K562 (cell line): ENCODE data around the gene LTBP1. TPM values are rescaled to one million over a fixed set of nuclear protein-coding genes. Genes with fewer than 3 reads are reported as not detected.

Experiments used
- ATAC-seq: fragments of 200-7000 bp; cut with Tn5 transposase; 3 replicates; pipeline ENCODE4 v1.9.1; 2020; ENCODE audit warnings: moderate library complexity
- BruUV-seq: library from RNA; stranded (reverse); fragments of 400-500 nt; replicated peaks from 2 replicates; lab custom pipeline; 2021; lab: Mats Ljungman, UMichigan
- CTCF ChIA-PET: fragments of 300-600 bp; formaldehyde crosslinking; extraction: SDS; loops from one replicate; lab custom pipeline; 2021; ENCODE audit warnings: low intra/inter-chr PET ratio; lab: Yijun Ruan, JAX
- POLR2A ChIA-PET: fragments of 300-600, 350-650 bp; sonication (Branson Sonifier 250); formaldehyde crosslinking; extraction: SDS; loops from one replicate; lab custom pipeline; 2021; ENCODE audit warnings: antibody characterized with exemption, inconsistent platforms; lab: Yijun Ruan, JAX
- DNase-seq, 4 experiments: peaks; one replicate each; pipeline versions ENCODE4 v3.0.0 to v3.0.0-alpha.2; 2011 to 2018; ENCODE audit warnings: low spot score in 3 of 4, mixed read lengths in 3 of 4; ENCODE audit errors: extremely low read depth in 1 of 4
- FAIRE-seq: peaks from 2 replicates; lab custom pipeline; 2011; peaks lifted over from hg19 to GRCh38; lab: Jason Lieb, UNC
- H2AFZ ChIP-seq: 2 replicates; pipeline ENCODE4 v1.6.0; 2011; ENCODE audit warnings: low read depth, low read length, control low read depth, inconsistent platforms
- H3K27ac ChIP-seq: fragments of 200-600 bp; 3 replicates; pipeline ENCODE4 v1.8.0; 2011; ENCODE audit warnings: low read depth, mild to moderate bottlenecking, control low read depth, inconsistent platforms, low read length, moderate library complexity, mixed read lengths; ENCODE audit errors: extremely low read depth
- H3K27me3 ChIP-seq, 2 experiments: fragments of 300-600 bp in 1 of 2; 2 replicates in 1 of 2; 3 replicates in 1 of 2; pipeline versions ENCODE4 v1.6.0 to v1.8.0; 2011; ENCODE audit warnings: inconsistent platforms in 2 of 2, low read length in 2 of 2, mild to moderate bottlenecking in 1 of 2, mixed read lengths in 1 of 2, moderate library complexity in 1 of 2; ENCODE audit not compliant: control insufficient read depth in 2 of 2, insufficient read depth in 2 of 2
- H3K36me3 ChIP-seq: fragments of 300-600 bp; 3 replicates; pipeline ENCODE4 v1.8.0; 2011; ENCODE audit warnings: mild to moderate bottlenecking, low read length, inconsistent platforms; ENCODE audit not compliant: control insufficient read depth, insufficient read depth
- H3K4me1 ChIP-seq, 2 experiments: fragments of 200-600 bp in 1 of 2; replicated peaks in 1 of 2; 2 replicates in 1 of 2; 3 replicates in 1 of 2; pipeline versions ENCODE4 v1.5.1 to v1.8.0; 2011; ENCODE audit warnings: inconsistent platforms in 2 of 2, low read length in 2 of 2, mild to moderate bottlenecking in 1 of 2, mixed read lengths in 1 of 2, moderate library complexity in 1 of 2; ENCODE audit not compliant: control insufficient read depth in 2 of 2, insufficient read depth in 2 of 2
- H3K4me2 ChIP-seq: 2 replicates; pipeline ENCODE4 v1.6.1; 2011; ENCODE audit warnings: low read length, control low read depth, inconsistent platforms, mixed read lengths; ENCODE audit not compliant: insufficient read depth
- H3K4me3 ChIP-seq: fragments of 200-600 bp; sonication (generic), shearing (Covaris generic); 2 replicates; pipeline ENCODE4 v1.5.1; 2016; ENCODE audit warnings: control low read depth, inconsistent platforms
- H3K79me2 ChIP-seq: fragments of 200-600 bp; 3 replicates; pipeline ENCODE4 v1.8.0; 2011; ENCODE audit warnings: low read length, inconsistent platforms; ENCODE audit not compliant: control insufficient read depth, insufficient read depth
- H3K9ac ChIP-seq, 2 experiments: 2 replicates each; pipeline versions ENCODE4 v1.6.0 to v1.6.1; 2011; ENCODE audit warnings: low read depth in 2 of 2, low read length in 2 of 2, control low read depth in 1 of 2, inconsistent platforms in 1 of 2, mild to moderate bottlenecking in 1 of 2, mixed read lengths in 1 of 2; ENCODE audit not compliant: insufficient read depth in 1 of 2
- H3K9me1 ChIP-seq: one replicate; pipeline ENCODE4 v1.6.0; 2011; ENCODE audit warnings: inconsistent platforms, mild to moderate bottlenecking, low read length, moderate library complexity; ENCODE audit not compliant: control insufficient read depth, insufficient read depth
- H3K9me3 ChIP-seq: replicated peaks from 2 replicates; pipeline ENCODE4 v1.5.1; 2011; ENCODE audit warnings: low read depth, low read length, inconsistent platforms; ENCODE audit not compliant: control insufficient read depth, insufficient read depth
- H4K20me1 ChIP-seq: replicated peaks from 2 replicates; pipeline ENCODE4 v1.6.1; 2011; ENCODE audit warnings: low read length, inconsistent platforms, mixed read lengths; ENCODE audit not compliant: control insufficient read depth, insufficient read depth
- DLX4 ChIP-seq: fragments of 250-450 bp; sonication (Bioruptor Pico); IDR thresholded peaks from 2 replicates; pipeline ENCODE4 v1.6.1; 2021; ENCODE audit warnings: mild to moderate bottlenecking
- E2F5 ChIP-seq: sonication (generic); formaldehyde crosslinking; IDR thresholded peaks from 2 replicates; pipeline ENCODE4 v1.8.0; 2022; ENCODE audit warnings: mild to moderate bottlenecking, missing genetic modification reagents
- KLF16 ChIP-seq: IDR thresholded peaks from 2 replicates; pipeline ENCODE4 v1.6.1; 2016; ENCODE audit warnings: antibody characterized with exemption
- NRF1 ChIP-seq, 2 experiments: fragments of 450-650 bp; IDR thresholded peaks in 1 of 2; conservative IDR thresholded peaks in 1 of 2; 2 replicates each; pipeline ENCODE4 v1.6.1; 2014; ENCODE audit warnings: mild to moderate bottlenecking in 2 of 2
- PML ChIP-seq: IDR thresholded peaks from 2 replicates; pipeline ENCODE4 v1.6.1; 2012; ENCODE audit warnings: low read length, inconsistent platforms
- POLR3G ChIP-seq: IDR thresholded peaks from 2 replicates; pipeline ENCODE4 v1.6.1; 2011; ENCODE audit not compliant: insufficient read length, insufficient replicate concordance; ENCODE audit errors: extremely low read depth
- SAFB ChIP-seq: fragments of 200-400 bp; formaldehyde crosslinking; IDR thresholded peaks from 2 replicates; pipeline ENCODE4 v1.6.1; 2017; ENCODE audit warnings: low read depth, low read length, borderline replicate concordance
- SRF ChIP-seq, 2 experiments: fragments of 250-450, 450-650 bp in 1 of 2; sonication (Bioruptor Pico) in 1 of 2; sonication (generic) in 1 of 2; formaldehyde crosslinking; IDR thresholded peaks; 2 replicates each; pipeline versions ENCODE4 v1.5.0 to v1.5.1; 2020 to 2022; ENCODE audit warnings: mild to moderate bottlenecking in 1 of 2, missing genetic modification reagents in 1 of 2
- SRSF1 ChIP-seq: fragments of 200-400 bp; formaldehyde crosslinking; IDR thresholded peaks from 2 replicates; pipeline ENCODE4 v1.6.1; 2017; ENCODE audit warnings: mild to moderate bottlenecking, low read depth, low read length, moderate library complexity
- TEAD4 ChIP-seq, 2 experiments: sonication (generic) in 1 of 2; formaldehyde crosslinking in 1 of 2; IDR thresholded peaks; 2 replicates each; pipeline versions ENCODE4 v1.6.1 to v1.8.0; 2012 to 2022; ENCODE audit warnings: borderline replicate concordance in 1 of 2, inconsistent platforms in 1 of 2, low read length in 1 of 2, mild to moderate bottlenecking in 1 of 2, missing genetic modification reagents in 1 of 2
- ZBTB1 ChIP-seq: sonication (generic); formaldehyde crosslinking; IDR thresholded peaks from 2 replicates; pipeline ENCODE4 v1.8.1; 2023; ENCODE audit warnings: missing genetic modification reagents, low read depth, mild to moderate bottlenecking, borderline replicate concordance
- ZNF239 ChIP-seq: fragments of 250-450 bp; sonication (Bioruptor Pico); IDR thresholded peaks from 2 replicates; pipeline ENCODE4 v1.4.0; 2020; ENCODE audit warnings: mild to moderate bottlenecking
- ZNF766 ChIP-seq: fragments of 200-800 bp; sonication (Bioruptor generic); conservative IDR thresholded peaks from 2 replicates; pipeline ENCODE4 v1.6.1; 2016; ENCODE audit warnings: missing genetic modification characterization, missing compliant biosample characterization
- WGBS: fragments of 100-300 bp; shearing (Covaris generic); methylation state at CpG from one replicate; pipeline ENCODE4 v1.1.6; 2016; ENCODE audit warnings: low coverage, mixed read lengths; ENCODE audit not compliant: insufficient coverage; ENCODE audit errors: missing lambda C conversion rate; 5-methylcytosine and 5-hydroxymethylcytosine counted together
- in situ Hi-C: fragments of 300-500 bp; cut with MboI; formaldehyde crosslinking; loops from 4 replicates; pipeline ENCODE4 v1.15.0; 2018; ENCODE audit warnings: inconsistent platforms, mixed read lengths
- intact Hi-C: fragments of 100-400 bp; cut with micrococcal nuclease; formaldehyde crosslinking; loops from 2 replicates; pipeline ENCODE4 v1.14.2; 2022
- polyA plus RNA-seq, 8 experiments: library from polyadenylated mRNA; depleted of rRNA in 4 of 8; stranded (reverse) in 5 of 8; unstranded in 3 of 8; fragments of >200 nt; fragmentation: Nextera tagmentation in 2 of 8; fragmentation: Illumina TruSeq in 1 of 8; extraction: Ambion mirVana in 2 of 8; extraction: Trizol in 1 of 8; gene quantifications; 2 replicates each; pipeline versions ENCODE4 v1.2.1 to v1.2.3, GENCODE V29; 2011 to 2014; ENCODE audit warnings: inconsistent platforms in 1 of 8, missing spikeins in 1 of 8
- total RNA-seq, 7 experiments: library from RNA; depleted of rRNA in 6 of 7; stranded (reverse); fragments of >200 nt in 6 of 7; fragmentation: Illumina TruSeq in 2 of 7; extraction: Trizol in 2 of 7; gene quantifications; 2 replicates each; pipeline versions ENCODE4 v1.2.1 to v1.2.3, GENCODE V29; 2011 to 2021; ENCODE audit warnings: low replicate concordance in 1 of 7

The LTBP1 gene
- total and polyA plus RNA-seq, 9 of the 15 experiments (the other 6 are each of a cell fraction or from before 2014, with no cell fraction given), result 3.6 to 16.4 (median 8.5) TPM

- Histone ChIP-seq H3K4me2 (no peak overlapping the region), H3K79me2 (no peaks in the 10 kb centered on the region), H3K9me3 (no peaks in the 10 kb centered on the region), H2AFZ (no peak overlapping the region), H3K9ac (no peak overlapping the region), H3K27ac (no peak overlapping the region), H3K36me3 (no peaks in the 10 kb centered on the region), H3K4me1 (peaks cover 0 to 3% of the 10 kb centered on the region in 2 experiments; a peak in 2 of 5 replicates), H3K9me1 (no peaks in the 10 kb centered on the region), H4K20me1 (no peaks in the 10 kb centered on the region; the same call in 1 of the 2 replicates), H3K4me3 (no peak overlapping the region), H3K27me3 (no peaks in the 10 kb centered on the region)
- in situ Hi-C loops (no loop called here), intact Hi-C loops (no loop called here)
- DNase-seq, result no peak
- TF ChIP-seq SRF (CRISPR knock-in tag; IDR thresholded peaks at IDR 0.05) (no peak), ZNF766 (CRISPR knock-in tag) (no peak), E2F5 (CRISPR knock-in tag) (no peak), NRF1 (conservative IDR thresholded peaks at IDR 0.05 in 1 of 2, IDR thresholded peaks at IDR 0.05 in 1 of 2) (no peak), PML (no peak), SRSF1 (no peak), POLR3G (no peak), DLX4 (no peak), TEAD4 (IDR thresholded peaks at IDR 0.05; ENCODE audit: low read length) (no peak), TEAD4 (CRISPR knock-in tag; IDR thresholded peaks at IDR 0.05; ENCODE audit: borderline replicate concordance) (no peak), KLF16 (no peak), SAFB (no peak), ZNF239 (CRISPR knock-in tag) (no peak), ZBTB1 (CRISPR knock-in tag) (no peak)
- no CpG with 5 or more reads among the region's 1 CpG for WGBS
- FAIRE-seq, result no peak
- ChIA-PET POLR2A (no interaction called here), CTCF (no interaction called here)
- no TSS peak for BruUV-seq
- ATAC-seq, result no peak
Observed at GRCh38 chr2:33001823-33002222, 55.1 kb downstream of the LTBP1 start.
